T47D (cell line): ENCODE measurements around the gene SYNE1.

Experiments
- DNase-seq, 2 experiments: peaks; one replicate each; pipeline versions ENCODE4 v3.0.0 to v3.0.0-alpha.2; 2011 to 2012; ENCODE audit warnings: low read depth in 1 of 2, low spot score in 1 of 2
- JUND ChIP-seq: IDR thresholded peaks from 2 replicates; pipeline ENCODE4 v1.6.1; 2012; ENCODE audit warnings: low read depth
- in situ Hi-C: cut with HindIII; loops from 2 replicates; pipeline ENCODE4 v1.10.0; 2016; ENCODE audit warnings: low sequenced_read_pairs, low pct_unique_long_range_greater_than_20kb

SYNE1 gene

DNA sequence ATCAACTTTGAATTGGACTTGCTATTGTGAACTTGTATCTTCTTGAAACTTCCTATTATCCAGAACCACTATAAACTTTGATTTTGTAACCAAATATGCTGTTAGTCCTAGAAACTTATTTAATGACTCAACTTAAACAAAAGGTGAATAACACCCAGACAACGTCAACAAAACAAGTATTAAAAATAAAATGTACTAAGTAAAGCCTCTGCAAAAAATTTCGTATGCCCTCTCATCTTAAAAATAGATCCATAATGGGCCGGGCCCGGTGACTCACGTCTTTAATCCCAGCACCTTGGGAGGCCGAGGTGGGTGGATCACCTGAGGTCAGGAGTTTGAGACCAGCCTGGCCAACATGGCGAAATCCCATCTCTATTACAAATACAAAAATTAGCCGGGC is 428.0 kb downstream of the SYNE1 start:
- in situ Hi-C loops = no loop called here
- no peak for TF ChIP-seq JUND
- no peak for DNase-seq

DNA sequence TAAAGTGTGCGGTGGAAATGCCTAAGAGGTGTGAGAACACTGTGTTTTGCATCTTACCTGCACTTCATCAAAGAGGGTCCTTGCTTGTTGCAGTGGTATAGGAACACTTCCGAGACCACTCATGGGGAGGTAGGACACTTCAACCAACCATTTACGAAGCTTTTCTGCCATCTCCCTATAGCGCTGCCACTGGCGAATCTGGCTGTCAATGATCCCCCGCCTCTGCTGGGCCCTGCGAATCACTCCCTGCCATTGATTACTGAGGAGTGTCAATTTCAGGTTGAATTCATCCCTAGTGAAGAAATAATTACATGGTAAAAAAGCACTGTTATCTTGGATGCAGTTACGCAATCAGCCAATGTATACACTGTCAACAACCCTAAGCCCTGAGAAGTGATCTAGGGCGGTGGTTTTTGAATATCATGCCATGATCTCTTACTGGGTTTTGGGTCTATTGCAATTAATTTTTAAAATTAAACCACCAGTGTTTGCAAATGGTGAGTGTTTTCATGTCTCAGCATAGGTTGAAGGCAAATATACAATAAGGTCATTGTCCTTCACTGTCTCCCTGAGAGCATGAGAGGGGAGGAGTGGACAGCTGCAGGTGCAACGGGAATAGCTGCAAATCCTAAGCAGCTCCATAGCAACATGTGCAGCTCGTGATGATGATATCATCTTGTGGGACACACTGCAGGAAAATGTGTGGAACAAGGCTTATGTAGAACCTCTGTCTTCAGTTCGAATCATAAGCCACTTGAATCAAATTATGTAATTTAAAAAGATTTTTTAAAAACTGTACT is 429.0 kb downstream of the SYNE1 start:
- DNase-seq = no peak
- in situ Hi-C loops = no loop called here
- no peak for TF ChIP-seq JUND

DNA sequence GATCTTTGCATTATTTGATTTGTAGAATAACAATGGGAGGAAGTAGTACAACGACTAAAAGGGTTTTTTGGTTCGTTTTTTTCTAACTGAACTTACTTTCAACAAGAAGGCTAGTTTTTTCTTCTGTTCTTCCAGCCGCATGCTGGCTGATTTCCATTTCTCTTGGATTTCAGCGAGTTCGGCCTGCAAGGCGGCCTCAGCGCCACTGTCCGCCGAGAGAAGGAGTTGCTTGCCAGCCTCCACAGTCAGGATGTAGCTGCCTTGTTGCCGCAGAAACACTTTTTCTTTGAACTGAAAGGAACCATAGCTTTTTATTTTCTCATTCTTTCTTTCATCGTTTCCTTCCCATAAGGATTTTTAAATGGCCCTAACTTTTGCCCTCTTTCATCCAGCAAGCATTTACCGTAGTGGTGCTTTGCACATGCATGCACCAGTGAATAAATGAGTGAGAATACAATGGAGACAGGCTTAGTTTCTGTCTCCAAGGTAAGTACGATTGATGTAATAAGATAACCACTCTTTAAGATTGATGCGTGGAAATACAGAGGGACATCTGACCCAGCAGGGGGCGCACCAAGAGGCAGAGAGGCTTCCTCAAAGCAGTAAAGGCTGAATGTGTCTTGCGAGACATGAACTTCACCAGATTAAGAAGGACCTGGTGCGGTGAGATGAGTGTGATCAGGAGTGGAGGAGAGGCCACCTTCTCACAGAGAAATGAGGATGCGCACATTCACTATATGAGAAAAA is 430.9 kb downstream of the SYNE1 start:
- peak in 1 of 2 experiments; percentile 18 for DNase-seq
- in situ Hi-C loops = no loop called here
- no peak for TF ChIP-seq JUND

DNA sequence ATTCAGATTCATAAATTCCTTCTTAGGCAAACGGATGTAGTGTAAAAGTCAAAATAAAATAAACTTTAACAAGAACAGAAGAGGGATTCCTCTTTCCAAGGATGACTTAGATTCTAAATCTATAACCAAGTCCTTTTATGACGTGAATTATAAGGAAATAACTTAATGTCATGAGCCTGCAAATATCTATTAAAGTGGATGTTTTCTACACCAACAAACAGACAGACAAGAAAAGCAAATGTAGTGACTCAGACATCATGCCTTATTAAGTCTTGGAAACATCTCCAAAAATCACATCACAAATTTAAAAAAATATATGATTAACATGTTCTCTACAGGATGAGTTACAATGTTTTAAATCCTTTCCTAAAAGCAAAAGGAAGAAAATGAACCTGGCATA is 432.6 kb downstream of the SYNE1 start:
- no peak for DNase-seq
- TF ChIP-seq JUND = no peak
- in situ Hi-C loops = no loop called here

DNA sequence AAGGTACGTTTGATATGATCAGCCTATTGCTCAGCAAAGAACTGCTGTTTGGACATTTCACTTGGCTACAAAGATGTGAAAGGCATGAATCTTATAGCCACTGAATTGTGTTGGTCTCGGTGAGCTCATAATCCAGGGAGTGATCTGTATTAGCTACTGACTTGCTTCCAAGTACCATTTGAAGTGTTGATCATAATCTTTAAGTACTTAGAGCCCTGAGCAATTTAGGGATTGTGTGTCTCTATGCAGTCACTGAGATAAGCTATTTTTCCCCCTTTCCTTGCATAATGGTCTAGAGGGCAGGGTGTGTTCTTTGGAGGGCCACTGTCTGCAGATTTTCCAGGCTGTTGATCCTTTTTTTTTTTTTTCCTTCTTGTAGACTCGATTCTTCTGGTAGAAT is 436.0 kb downstream of the SYNE1 start:
- no peak for TF ChIP-seq JUND
- in situ Hi-C loops = no loop called here
- DNase-seq = no peak

DNA sequence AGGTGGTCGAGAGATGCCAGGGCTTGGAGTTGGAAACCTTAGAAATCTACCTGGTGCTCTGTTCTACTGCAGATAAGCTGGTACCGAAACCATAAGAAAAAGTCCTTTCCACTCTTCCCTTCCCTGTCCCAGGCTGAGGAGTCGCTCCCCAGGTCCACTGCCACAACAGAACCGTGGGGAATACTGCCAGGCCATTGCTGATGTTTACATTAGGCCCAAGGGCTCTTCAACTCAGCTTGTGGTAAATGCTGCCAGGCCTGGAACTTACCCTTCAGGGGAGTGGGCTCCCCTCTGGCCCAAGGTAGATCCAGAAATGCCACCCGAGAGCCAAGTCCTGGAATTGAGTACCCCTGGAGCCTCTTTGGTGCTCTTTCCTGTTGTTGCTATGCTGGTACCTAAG is 441.3 kb downstream of the SYNE1 start:
- in situ Hi-C loops = no loop called here
- DNase-seq = no peak
- no peak for TF ChIP-seq JUND

DNA sequence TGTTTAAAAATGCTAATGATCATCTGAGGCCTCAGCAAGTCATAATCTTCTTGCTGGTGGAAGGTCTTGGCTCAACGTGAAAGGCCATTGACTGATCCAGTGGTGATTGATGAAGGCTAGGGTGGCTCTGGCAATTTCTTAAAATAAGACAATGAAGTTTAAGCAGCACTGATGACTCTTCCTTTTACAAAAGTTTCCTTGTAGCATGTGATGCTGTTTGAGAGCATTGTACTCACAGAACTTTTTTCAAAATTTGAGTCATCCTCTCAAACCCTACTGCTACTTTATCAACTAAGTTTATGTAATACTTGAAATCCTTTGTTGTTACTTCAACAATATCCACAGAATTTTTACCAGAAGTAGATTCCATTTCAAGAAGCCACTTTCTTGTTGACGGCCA is 447.4 kb downstream of the SYNE1 start:
- TF ChIP-seq JUND = no peak
- in situ Hi-C loops = no loop called here
- DNase-seq = no peak

DNA sequence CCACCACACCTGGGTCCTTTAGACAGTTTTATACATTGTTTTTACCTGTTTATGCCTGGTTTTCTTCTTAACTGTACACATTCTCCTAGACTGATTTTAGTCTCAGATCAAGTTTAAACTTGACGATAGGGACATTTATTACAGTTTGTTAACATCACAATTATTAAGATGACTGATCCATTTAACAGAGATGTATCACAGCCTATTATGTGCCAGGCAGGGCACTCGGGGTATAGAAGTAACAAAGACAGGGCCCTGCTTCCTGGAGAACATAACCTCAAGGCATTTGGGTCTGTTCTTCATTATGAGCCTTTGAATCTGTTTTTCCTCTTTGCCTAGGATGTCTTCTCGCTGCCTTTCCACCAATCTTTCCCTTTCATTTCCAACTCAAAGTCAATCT is 449.2 kb downstream of the SYNE1 start:
- no peak for DNase-seq
- in situ Hi-C loops = no loop called here
- TF ChIP-seq JUND = no peak

DNA sequence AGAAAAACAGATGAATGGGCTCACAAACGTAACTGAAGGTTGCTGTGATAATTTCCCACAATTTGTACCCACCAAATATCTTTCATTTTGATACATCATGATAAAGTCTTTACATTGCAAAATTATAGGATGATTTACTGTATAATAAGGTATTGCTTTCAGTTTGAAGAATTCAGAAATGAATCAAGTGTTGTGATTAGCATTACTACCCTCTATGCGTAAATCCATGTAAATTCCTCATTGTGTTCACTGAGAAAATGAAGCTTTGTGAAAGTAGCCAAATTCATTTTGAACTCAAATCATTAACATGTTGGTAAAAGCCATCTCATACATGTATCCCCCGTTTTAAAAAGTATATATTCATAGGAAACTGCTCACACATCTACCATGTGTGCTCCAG is 450.3 kb downstream of the SYNE1 start:
- in situ Hi-C loops = no loop called here
- no peak for TF ChIP-seq JUND
- no peak for DNase-seq

DNA sequence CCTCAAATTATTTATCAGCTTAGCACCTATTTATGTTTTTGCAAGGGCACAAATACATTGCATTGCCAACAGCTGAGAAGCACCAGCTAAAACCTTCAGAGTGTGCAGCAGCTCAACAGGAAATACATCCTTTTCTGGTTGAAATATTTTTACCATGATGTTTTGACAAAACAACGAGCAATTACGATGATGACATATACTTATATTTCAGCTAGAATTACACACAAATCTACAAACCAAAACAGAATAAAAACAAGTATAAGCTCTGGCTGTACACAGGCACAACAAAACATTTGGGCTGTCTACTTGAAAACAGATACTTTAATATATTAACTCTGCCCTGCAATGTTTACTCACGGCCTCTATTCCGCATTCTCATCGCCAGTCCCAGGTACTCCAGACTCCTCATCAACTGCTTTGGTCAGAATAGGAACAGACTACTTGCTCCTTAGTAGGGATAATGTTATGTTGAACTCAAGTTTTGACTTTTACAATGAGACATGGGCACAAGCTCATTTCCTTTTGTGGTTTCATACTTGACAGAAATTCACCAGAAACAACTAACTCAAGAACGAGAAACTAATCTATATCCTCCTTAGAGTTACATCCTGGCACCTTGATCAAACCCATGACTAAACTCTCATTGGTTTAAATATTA is 452.1 kb downstream of the SYNE1 start:
- no peak for DNase-seq
- TF ChIP-seq JUND = no peak
- in situ Hi-C loops = no loop called here

DNA sequence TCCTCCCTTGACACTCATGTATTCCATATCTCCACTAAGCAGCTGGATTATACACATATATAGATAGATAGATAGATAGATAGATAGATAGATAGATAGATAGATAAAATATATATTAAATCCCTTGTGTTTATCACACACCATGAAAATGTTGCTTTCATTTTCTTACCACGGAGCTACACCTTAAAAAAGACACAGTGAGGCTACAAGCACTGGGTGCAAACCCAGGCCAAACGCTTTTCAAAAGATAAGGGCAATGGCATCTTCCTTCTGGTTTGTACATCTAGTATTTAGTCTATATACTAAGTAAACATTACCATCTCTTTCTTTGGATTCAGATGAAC is 452.6 kb downstream of the SYNE1 start:
- in situ Hi-C loops = no loop called here
- no peak for TF ChIP-seq JUND
- no peak for DNase-seq

DNA sequence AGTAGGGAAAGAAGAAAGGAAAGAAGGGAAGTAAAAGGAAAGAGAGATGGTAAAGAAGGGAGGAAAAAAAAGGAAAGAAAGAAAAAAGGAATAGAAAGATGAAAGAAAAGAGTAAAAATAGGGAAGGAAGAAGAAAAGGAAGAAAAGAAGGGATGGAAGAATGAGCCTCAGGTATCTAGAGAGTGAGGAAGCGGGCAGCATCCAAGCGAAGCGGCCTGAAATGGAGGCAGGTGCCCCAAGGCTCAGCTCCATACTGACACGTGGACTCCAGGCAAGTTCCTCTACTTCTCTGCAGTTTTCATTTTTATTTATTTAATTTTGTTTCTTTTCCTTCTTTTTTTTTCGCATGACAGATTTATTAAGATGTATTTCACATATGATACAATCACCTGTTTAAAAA is 456.6 kb downstream of the SYNE1 start:
- in situ Hi-C loops = no loop called here
- TF ChIP-seq JUND = no peak
- DNase-seq = no peak

DNA sequence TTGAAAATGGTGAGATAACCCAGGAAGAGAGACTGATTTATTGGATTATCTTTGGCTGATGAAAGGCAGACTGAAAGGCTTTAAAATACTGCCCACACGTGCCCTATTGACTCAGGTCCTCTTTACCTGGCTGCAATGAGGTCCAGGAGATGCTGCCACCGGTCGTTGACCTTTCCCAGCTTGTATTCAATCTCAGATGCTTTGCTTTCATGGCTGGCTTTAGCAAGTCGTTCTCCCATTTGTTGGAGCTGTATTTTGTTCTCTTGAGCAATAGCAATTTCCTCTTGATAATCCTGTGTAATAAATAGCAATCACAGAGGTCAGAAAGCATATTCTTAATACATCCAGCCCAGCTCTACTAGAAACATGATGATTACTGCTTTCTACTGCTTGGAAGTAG is 460.9 kb downstream of the SYNE1 start:
- no peak for TF ChIP-seq JUND
- no peak for DNase-seq
- in situ Hi-C loops = no loop called here
